OCI-LY1 (cell line): Measurements from ENCODE around the gene SLX4IP.

Experiments used
- H2AFZ ChIP-seq: fragments of 200-600 bp; sonication (generic), shearing (Covaris generic); 2 replicates; pipeline ENCODE4 v1.6.0; 2014; ENCODE audit warnings: antibody characterized with exemption, mild to moderate bottlenecking, low read length
- H3F3A ChIP-seq: fragments of 200-600 bp; sonication (generic), shearing (Covaris generic); 2 replicates; pipeline ENCODE4 v1.6.0; 2014; ENCODE audit warnings: mild to moderate bottlenecking, antibody characterized with exemption, low read length, moderate library complexity; ENCODE audit not compliant: insufficient read depth
- H3K27ac ChIP-seq: fragments of 200-600 bp; sonication (generic); 2 replicates; pipeline ENCODE4 v1.5.1; 2014; ENCODE audit warnings: low read length, mixed run types, mild to moderate bottlenecking, low read depth; ENCODE audit not compliant: poor library complexity, severe bottlenecking
- H3K27me3 ChIP-seq: fragments of 200-600 bp; sonication (generic); 2 replicates; pipeline ENCODE4 v1.6.0; 2014; ENCODE audit warnings: antibody characterized with exemption, mild to moderate bottlenecking, low read length, moderate library complexity; ENCODE audit not compliant: insufficient read depth
- H3K36me3 ChIP-seq: fragments of 200-600 bp; sonication (generic); 2 replicates; pipeline ENCODE4 v1.6.1; 2014; ENCODE audit warnings: mild to moderate bottlenecking, antibody characterized with exemption, low read length, moderate library complexity, mixed read lengths; ENCODE audit not compliant: insufficient read depth
- H3K4me1 ChIP-seq: fragments of 200-600 bp; sonication (generic); 2 replicates; pipeline ENCODE4 v1.5.1; 2014; ENCODE audit warnings: mild to moderate bottlenecking, low read length, moderate library complexity; ENCODE audit not compliant: insufficient read depth, severe bottlenecking
- H3K4me2 ChIP-seq: fragments of 200-600 bp; sonication (generic), shearing (Covaris generic); 2 replicates; pipeline ENCODE4 v1.6.1; 2014; ENCODE audit warnings: low read length
- H3K4me3 ChIP-seq: fragments of 200-600 bp; sonication (generic); 2 replicates; pipeline ENCODE4 v1.5.1; 2014; ENCODE audit warnings: low read length, low read depth, mild to moderate bottlenecking, mixed read lengths; ENCODE audit not compliant: poor library complexity, severe bottlenecking
- H3K79me2 ChIP-seq: fragments of 200-600 bp; shearing (Covaris generic); 2 replicates; pipeline ENCODE4 v1.6.1; 2016; ENCODE audit warnings: mixed run types, low read length, mixed read lengths; ENCODE audit not compliant: insufficient read depth
- H3K9ac ChIP-seq: fragments of 200-600 bp; sonication (generic), shearing (Covaris generic); 2 replicates; pipeline ENCODE4 v1.6.1; 2014; ENCODE audit warnings: mild to moderate bottlenecking, low read length, mixed read lengths
- H3K9me2 ChIP-seq: fragments of 200-600 bp; sonication (generic), shearing (Covaris generic); 2 replicates; pipeline ENCODE4 v1.6.1; 2014; ENCODE audit warnings: low read depth, mild to moderate bottlenecking, low read length, mixed read lengths
- H3K9me3 ChIP-seq: fragments of 200-600 bp; shearing (Covaris generic); 2 replicates; pipeline ENCODE4 v1.6.1; 2014; ENCODE audit warnings: low read length, mixed read lengths
- H4K20me1 ChIP-seq: fragments of 200-600 bp; sonication (generic), shearing (Covaris generic); 2 replicates; pipeline ENCODE4 v1.6.0; 2016; ENCODE audit warnings: mild to moderate bottlenecking, low read length; ENCODE audit not compliant: insufficient read depth
- CTCF ChIP-seq: fragments of 200-600 bp; sonication (generic), shearing (Covaris generic); IDR thresholded peaks from 2 replicates; pipeline ENCODE4 v1.5.1; 2017; ENCODE audit warnings: mild to moderate bottlenecking, antibody characterized with exemption, low read length, moderate library complexity, mixed read lengths
- EZH2 ChIP-seq: fragments of 200-600 bp; sonication (generic), shearing (Covaris generic); IDR thresholded peaks from 2 replicates; pipeline ENCODE4 v1.8.0; 2017; ENCODE audit warnings: borderline replicate concordance, mixed run types, mild to moderate bottlenecking, antibody characterized with exemption, low read length, moderate library complexity, mixed read lengths

Gene SLX4IP

DNA sequence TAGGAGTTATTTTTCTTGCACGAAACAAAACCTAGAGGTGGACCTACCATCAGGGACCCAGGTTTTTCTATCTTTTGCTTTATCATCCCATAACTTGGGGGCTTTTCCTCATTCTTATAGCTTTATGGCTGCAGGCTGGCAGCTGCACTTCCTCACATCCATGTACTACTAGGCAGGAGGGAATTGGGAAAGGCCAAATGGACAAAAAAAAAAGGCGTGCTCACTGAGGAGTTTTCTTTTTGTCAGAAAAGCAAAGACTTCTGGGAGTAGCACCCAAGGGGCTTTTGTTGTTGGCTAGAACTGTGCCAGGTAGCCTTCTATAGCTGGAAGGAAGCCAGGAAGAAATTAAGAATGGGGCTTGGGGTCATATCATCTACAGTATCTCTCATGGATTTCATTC is 61.4 kb downstream of the SLX4IP start:
- H3K27me3 ChIP-seq: no peaks in the 10 kb centered on the region
- H4K20me1 ChIP-seq: no peaks in the 10 kb centered on the region
- H3K79me2 ChIP-seq: peaks cover 19% of the 10 kb centered on the region; the same call in 1 of the 2 replicates
- no peak overlapping the region for H2AFZ ChIP-seq
- H3K9ac ChIP-seq: no peak overlapping the region
- H3K4me1 ChIP-seq: peaks cover 7% of the 10 kb centered on the region
- no peak overlapping the region for H3K4me3 ChIP-seq
- no peaks in the 10 kb centered on the region for H3K36me3 ChIP-seq
- no peaks in the 10 kb centered on the region for H3F3A ChIP-seq
- H3K27ac ChIP-seq: no peak overlapping the region
- TF ChIP-seq EZH2: no peak
- no peak for TF ChIP-seq CTCF
- no peaks in the 10 kb centered on the region for H3K9me3 ChIP-seq
- no peaks in the 10 kb centered on the region for H3K9me2 ChIP-seq
- H3K4me2 ChIP-seq: no peak overlapping the region

- no peak overlapping the region for H2AFZ ChIP-seq
- no peaks in the 10 kb centered on the region for H3K27me3 ChIP-seq
- H3K9me3 ChIP-seq: no peaks in the 10 kb centered on the region
- no peaks in the 10 kb centered on the region for H3K36me3 ChIP-seq
- H3K4me2 ChIP-seq: no peak overlapping the region
- no peak overlapping the region for H3K27ac ChIP-seq
- H4K20me1 ChIP-seq: no peaks in the 10 kb centered on the region
- no peak overlapping the region for H3K9ac ChIP-seq
- peaks cover 19% of the 10 kb centered on the region; the same call in 1 of the 2 replicates for H3K79me2 ChIP-seq
- H3F3A ChIP-seq: no peaks in the 10 kb centered on the region
- TF ChIP-seq EZH2: no peak
- no peak for TF ChIP-seq CTCF
- H3K4me3 ChIP-seq: no peak overlapping the region
- peaks cover 7% of the 10 kb centered on the region for H3K4me1 ChIP-seq
- no peaks in the 10 kb centered on the region for H3K9me2 ChIP-seq
These were observed 62.2 kb downstream of the SLX4IP start for GRCh38 chr20:10497283-10497682.

GRCh38 chr20:10497791-10498190 is 62.7 kb downstream of the SLX4IP start:
- Histone ChIP-seq H3K79me2 (peaks cover 19% of the 10 kb centered on the region; the same call in 1 of the 2 replicates), H3K4me1 (peaks cover 7% of the 10 kb centered on the region), H3K27ac (no peak overlapping the region), H3K36me3 (no peaks in the 10 kb centered on the region), H2AFZ (no peak overlapping the region), H3K4me3 (no peak overlapping the region), H3F3A (no peaks in the 10 kb centered on the region), H3K9me2 (no peaks in the 10 kb centered on the region), H4K20me1 (no peaks in the 10 kb centered on the region), H3K4me2 (no peak overlapping the region), H3K9me3 (no peaks in the 10 kb centered on the region), H3K27me3 (no peaks in the 10 kb centered on the region), H3K9ac (no peak overlapping the region)
- TF ChIP-seq CTCF (no peak), EZH2 (no peak)
